Esophagus muscularis mucosa (tissue), 4 donors: ENCODE results near the gene AFF3. TPM values are rescaled to one million over a fixed set of nuclear protein-coding genes. Genes with fewer than 3 reads are reported as not detected.

Experiments used
- DNase-seq: peaks from one replicate; pipeline ENCODE4 v3.0.0-alpha.2; 2017; ENCODE audit errors: extremely low spot score
- H3K27ac ChIP-seq, 4 donors: fragments of 200-600 bp; sonication (generic); replicated peaks in 1 of 4; 1 replicate in 3 of 4; 2 replicates in 1 of 4; pipeline ENCODE4 v1.5.1; 2016 to 2019; ENCODE audit warnings: mild to moderate bottlenecking in 1 of 4
- H3K27me3 ChIP-seq, 4 donors: fragments of 200-600 bp; sonication (generic); one replicate each; pipeline versions ENCODE4 v1.5.1 to v1.6.0; 2016 to 2019
- H3K36me3 ChIP-seq, 4 donors: fragments of 200-600 bp; sonication (generic); one replicate each; pipeline ENCODE4 v1.5.1; 2016 to 2019
- H3K4me1 ChIP-seq, 4 donors: fragments of 200-600 bp; sonication (generic); one replicate each; pipeline ENCODE4 v1.5.1; 2016 to 2019
- H3K4me3 ChIP-seq, 4 donors: fragments of 200-600 bp; sonication (generic); 1 replicate in 2 of 4; 2 replicates in 2 of 4; pipeline ENCODE4 v1.5.1; 2016 to 2019; ENCODE audit warnings: mild to moderate bottlenecking in 4 of 4, moderate library complexity in 1 of 4
- H3K9me3 ChIP-seq, 4 donors: fragments of 200-600 bp; sonication (generic); 1 replicate in 3 of 4; 2 replicates in 1 of 4; pipeline ENCODE4 v1.5.1; 2016 to 2019
- EP300 ChIP-seq: sonication (generic); formaldehyde crosslinking; IDR thresholded peaks from one replicate; pipeline ENCODE4 v1.6.1; 2017; ENCODE audit warnings: antibody characterized with exemption
- POLR2A ChIP-seq: fragments of 450-650 bp; IDR thresholded peaks from one replicate; pipeline ENCODE4 v1.6.1; 2017; ENCODE audit warnings: antibody characterized with exemption, moderate library complexity, mild to moderate bottlenecking, low read depth
- POLR2AphosphoS5 ChIP-seq, 2 donors: sonication (generic); formaldehyde crosslinking; IDR thresholded peaks; one replicate each; pipeline ENCODE4 v1.6.1; 2017; ENCODE audit warnings: antibody characterized with exemption in 2 of 2
- WGBS: methylation state at CpG from one replicate; pipeline ENCODE4 v1.1.5; 2018; 5-methylcytosine and 5-hydroxymethylcytosine counted together
- intact Hi-C: fragments of 100-400 bp; cut with DNase I; formaldehyde crosslinking; loops from one replicate; pipeline ENCODE4 v1.15.1; 2023
- total RNA-seq, 4 donors: library from RNA; depleted of rRNA; stranded (reverse); fragments of >200 nt; gene quantifications; one replicate each; pipeline versions ENCODE4 v1.1.0 to v1.2.1, GENCODE V29; 2016
- TF ChIP-seq, protein P1 (sequence below), 3 experiments: fragments of 200-600 bp in 2 of 3; fragments of 450-650 bp in 1 of 3; sonication (generic) in 2 of 3; IDR thresholded peaks; one replicate each; pipeline ENCODE4 v1.5.1; 2017 to 2019; ENCODE audit warnings: antibody characterized with exemption in 3 of 3, mild to moderate bottlenecking in 2 of 3, moderate library complexity in 1 of 3

Gene AFF3
- total RNA-seq, 4 donors from 2014 or later = 36.4 to 99.5 (median 56.9) TPM

DNA sequence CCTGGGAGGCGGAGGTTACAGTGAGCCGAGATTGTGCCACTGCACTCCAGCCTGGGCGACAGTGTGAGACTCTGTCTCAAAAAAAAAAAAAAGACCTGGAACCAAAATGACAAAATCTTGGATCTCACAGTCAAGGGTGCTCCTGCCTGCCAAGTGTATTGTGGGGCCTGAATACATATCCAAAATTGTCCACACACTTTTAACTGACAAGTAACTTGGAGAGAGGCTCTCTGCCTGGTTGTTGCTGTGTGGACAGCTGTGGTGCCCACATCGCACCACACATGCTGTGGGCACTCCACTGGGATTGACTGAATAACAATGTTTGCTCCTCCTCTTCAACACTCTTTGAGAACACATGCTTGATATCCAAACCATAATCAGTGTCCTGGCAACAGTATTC lies 534.9 kb downstream of the AFF3 start:
- 71% methylated on average over 4 of the region's 4 CpGs for WGBS
- no peak for TF ChIP-seq POLR2A
- TF ChIP-seq, protein P1, sequence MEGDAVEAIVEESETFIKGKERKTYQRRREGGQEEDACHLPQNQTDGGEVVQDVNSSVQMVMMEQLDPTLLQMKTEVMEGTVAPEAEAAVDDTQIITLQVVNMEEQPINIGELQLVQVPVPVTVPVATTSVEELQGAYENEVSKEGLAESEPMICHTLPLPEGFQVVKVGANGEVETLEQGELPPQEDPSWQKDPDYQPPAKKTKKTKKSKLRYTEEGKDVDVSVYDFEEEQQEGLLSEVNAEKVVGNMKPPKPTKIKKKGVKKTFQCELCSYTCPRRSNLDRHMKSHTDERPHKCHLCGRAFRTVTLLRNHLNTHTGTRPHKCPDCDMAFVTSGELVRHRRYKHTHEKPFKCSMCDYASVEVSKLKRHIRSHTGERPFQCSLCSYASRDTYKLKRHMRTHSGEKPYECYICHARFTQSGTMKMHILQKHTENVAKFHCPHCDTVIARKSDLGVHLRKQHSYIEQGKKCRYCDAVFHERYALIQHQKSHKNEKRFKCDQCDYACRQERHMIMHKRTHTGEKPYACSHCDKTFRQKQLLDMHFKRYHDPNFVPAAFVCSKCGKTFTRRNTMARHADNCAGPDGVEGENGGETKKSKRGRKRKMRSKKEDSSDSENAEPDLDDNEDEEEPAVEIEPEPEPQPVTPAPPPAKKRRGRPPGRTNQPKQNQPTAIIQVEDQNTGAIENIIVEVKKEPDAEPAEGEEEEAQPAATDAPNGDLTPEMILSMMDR (IDR thresholded peaks at IDR 0.05) = no peak
- Histone ChIP-seq H3K27ac (no peak overlapping the region), H3K4me1 (peaks cover 0 to 18% (median 16%) of the 10 kb centered on the region in 4 donors), H3K27me3 (no peaks in the 10 kb centered on the region), H3K36me3 (no peaks in the 10 kb centered on the region), H3K9me3 (no peaks in the 10 kb centered on the region), H3K4me3 (no peak overlapping the region)
- intact Hi-C loops = no loop called here
- no peak for DNase-seq

DNA sequence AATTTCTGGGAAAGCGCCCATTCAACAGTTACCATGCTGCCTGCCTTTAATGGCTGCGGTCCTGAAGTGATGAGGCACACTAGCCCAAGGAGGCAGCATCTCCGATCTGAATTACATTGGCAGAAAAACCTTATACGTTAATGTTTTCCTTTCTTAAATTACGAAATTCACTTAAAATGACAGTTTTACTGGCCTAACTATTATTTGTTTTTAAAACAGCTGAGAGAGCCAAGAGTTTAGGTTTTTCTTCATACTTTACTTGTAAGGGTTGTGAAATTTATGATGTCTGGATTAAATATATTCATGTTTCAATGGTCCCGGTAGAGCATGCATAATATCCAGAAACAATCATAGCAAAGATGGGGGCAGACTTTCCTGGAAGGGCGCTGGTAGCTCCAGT lies 537.4 kb downstream of the AFF3 start:
- intact Hi-C loops = no loop called here
- 80% methylated on average over 7 of the region's 7 CpGs for WGBS
- Histone ChIP-seq H3K9me3 (no peaks in the 10 kb centered on the region), H3K4me3 (no peak overlapping the region), H3K4me1 (peaks cover 0 to 18% (median 16%) of the 10 kb centered on the region in 4 donors), H3K27me3 (no peaks in the 10 kb centered on the region), H3K27ac (no peak overlapping the region), H3K36me3 (peaks cover 0 to 7% (median 0%) of the 10 kb centered on the region in 4 donors)
- no peak for DNase-seq
- TF ChIP-seq POLR2A (no peak), POLR2AphosphoS5 (IDR thresholded peaks at IDR 0.05) (no peak), EP300 (no peak)
- TF ChIP-seq, protein P1 (IDR thresholded peaks at IDR 0.05) = no peak

DNA sequence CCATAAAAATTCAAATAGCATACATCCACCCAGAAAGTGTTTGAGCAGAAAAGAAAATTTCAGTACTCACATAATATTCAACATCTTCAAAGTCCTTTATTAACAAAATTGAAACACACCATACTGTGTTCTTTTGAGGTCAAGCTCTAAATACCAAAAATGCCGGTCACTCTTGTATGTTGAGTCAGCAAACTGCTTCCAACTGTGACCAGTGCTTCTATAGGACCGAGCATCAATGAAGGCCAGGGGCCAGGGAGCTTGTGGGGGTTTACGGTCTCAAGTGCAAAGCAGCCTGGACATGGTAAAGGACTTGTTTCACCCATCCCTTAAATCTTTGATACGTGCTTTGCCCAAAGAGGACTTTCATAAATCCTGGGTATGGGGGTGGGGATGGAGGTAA lies 539.9 kb downstream of the AFF3 start:
- WGBS = 87% methylated on average over 4 of the region's 4 CpGs
- H3K4me3 ChIP-seq = no peak overlapping the region
- peaks cover 0 to 7% (median 6%) of the 10 kb centered on the region in 4 donors for H3K4me1 ChIP-seq
- DNase-seq = no peak
- no peaks in the 10 kb centered on the region for H3K27me3 ChIP-seq
- H3K27ac ChIP-seq = no peak overlapping the region
- intact Hi-C loops = no loop called here
- H3K9me3 ChIP-seq = no peaks in the 10 kb centered on the region
- TF ChIP-seq EP300 (no peak), POLR2AphosphoS5 (IDR thresholded peaks at IDR 0.05) (no peak), POLR2A (no peak)
- TF ChIP-seq, protein P1 (IDR thresholded peaks at IDR 0.05) = no peak
- peaks cover 0 to 12% (median 0%) of the 10 kb centered on the region in 4 donors for H3K36me3 ChIP-seq

DNA sequence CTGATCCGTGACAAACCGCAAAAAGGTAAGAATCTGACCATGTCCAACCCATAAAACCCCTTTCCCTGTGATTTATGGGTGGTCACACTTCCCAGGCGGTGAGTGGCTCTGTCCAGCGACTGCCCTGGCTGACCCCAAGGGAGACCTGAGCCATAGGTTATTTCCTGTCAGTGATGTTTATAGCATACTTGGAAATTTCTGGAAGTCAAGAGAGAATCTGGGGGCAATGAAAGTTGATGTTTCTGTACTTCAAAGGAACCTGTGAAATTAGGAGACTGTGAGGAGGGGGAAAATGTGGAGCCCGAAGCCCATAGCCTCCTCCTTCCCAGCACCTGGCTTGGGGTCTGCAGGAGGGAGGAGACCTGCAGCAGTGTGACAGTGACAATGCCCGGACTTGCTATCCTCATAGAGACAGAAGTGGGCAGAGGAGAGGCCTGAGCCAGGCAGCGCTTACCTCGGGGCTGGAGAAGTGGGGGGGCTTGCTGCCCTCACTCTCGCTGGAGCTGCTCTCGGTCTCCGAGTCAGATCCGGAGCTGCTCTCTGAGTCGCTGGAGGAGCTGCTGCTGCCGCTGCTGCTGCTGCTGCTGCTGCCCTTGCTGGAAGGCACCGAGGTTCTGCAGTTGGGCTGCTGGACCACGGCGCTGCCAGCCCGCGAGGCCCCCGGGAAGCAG lies 541.3 kb downstream of the AFF3 start:
- Histone ChIP-seq H3K9me3 (no peaks in the 10 kb centered on the region), H3K4me1 (no peaks in the 10 kb centered on the region), H3K27me3 (no peaks in the 10 kb centered on the region), H3K36me3 (peaks cover 0 to 12% (median 0%) of the 10 kb centered on the region in 4 donors), H3K27ac (no peak overlapping the region), H3K4me3 (no peak overlapping the region)
- TF ChIP-seq POLR2A (no peak), EP300 (no peak), POLR2AphosphoS5 (IDR thresholded peaks at IDR 0.05) (no peak)
- TF ChIP-seq, protein P1 (IDR thresholded peaks at IDR 0.05) = no peak
- 63% methylated on average over 20 of the region's 20 CpGs for WGBS
- intact Hi-C loops = no loop called here
- DNase-seq = no peak

DNA sequence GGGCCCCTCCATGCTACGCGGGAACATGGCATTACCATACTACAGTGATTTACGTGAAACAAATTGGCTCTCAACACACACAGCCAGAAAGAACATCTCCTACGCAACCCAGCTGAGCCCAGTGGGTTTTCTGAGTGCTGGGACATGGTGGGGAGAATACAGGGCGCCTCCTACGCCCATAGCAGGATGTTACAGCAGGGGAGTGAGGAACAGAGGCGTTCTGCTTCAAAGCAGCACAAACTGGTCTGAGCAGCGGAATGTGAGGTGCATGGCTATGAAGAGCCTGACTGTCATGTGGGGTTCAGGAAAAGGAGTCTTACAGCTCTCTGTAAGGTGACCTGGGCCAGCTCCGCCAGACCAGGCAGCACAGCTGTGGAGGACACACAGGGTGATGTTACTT lies 543.9 kb downstream of the AFF3 start:
- peaks cover 0 to 17% (median 4%) of the 10 kb centered on the region in 4 donors for H3K36me3 ChIP-seq
- H3K4me1 ChIP-seq = no peaks in the 10 kb centered on the region
- intact Hi-C loops = no loop called here
- no peak for DNase-seq
- no peak overlapping the region for H3K27ac ChIP-seq
- no peak overlapping the region for H3K4me3 ChIP-seq
- H3K27me3 ChIP-seq = no peaks in the 10 kb centered on the region
- WGBS = 96% methylated on average over 9 of the region's 9 CpGs
- no peaks in the 10 kb centered on the region for H3K9me3 ChIP-seq
- TF ChIP-seq POLR2AphosphoS5 (IDR thresholded peaks at IDR 0.05) (no peak), POLR2A (no peak)
- TF ChIP-seq, protein P1 (IDR thresholded peaks at IDR 0.05) = no peak
